ENCODE results near the gene DNAJC28. TPM values are rescaled to one million over a fixed set of nuclear protein-coding genes. Genes with fewer than 3 reads are reported as not detected.

Gene DNAJC28
- total and polyA plus RNA-seq, 9 of the 15 experiments (the other 6 are each of a cell fraction or from before 2014, with no cell fraction given): 0.68 to 2.5 (median 1.1) TPM

DNA sequence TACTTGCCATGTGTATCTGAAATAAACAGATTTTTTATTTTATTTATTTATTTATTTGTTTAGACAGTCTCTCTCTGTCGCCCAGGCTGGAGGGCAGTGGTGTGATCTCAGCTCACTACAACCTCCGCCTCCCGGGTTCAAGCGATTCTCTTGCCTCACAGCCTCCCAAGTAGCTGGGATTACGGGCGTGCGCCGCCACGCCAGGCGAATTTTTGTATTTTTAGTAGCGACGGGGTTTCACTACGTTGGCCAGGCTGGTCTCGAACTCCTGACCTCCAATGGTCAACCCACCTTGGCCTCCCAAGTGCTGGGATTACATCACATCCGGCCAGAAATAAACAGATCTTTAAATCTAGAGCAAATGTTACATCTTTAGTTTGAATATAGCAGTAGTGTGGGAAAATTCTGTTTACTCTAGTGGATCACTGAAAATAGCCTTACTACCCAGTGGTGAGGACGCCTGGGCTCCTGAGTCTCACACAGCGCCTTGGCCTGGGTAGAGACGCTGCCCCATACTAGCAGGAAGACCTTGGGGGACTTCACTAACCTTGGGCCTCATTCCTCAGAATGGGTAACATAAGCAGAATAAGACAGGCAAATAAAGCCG is 49.7 kb upstream of the DNAJC28 start (continued):
- TF ChIP-seq NR4A1 (CRISPR knock-in tag; IDR thresholded peaks at IDR 0.05): no peak
- no peak for TF ChIP-seq NR4A1 (tag; IDR thresholded peaks at IDR 0.05)
- no peak; the same call in 1 of the 2 replicates for TF ChIP-seq CREB1 (IDR thresholded peaks at IDR 0.05)
- TF ChIP-seq CREB1 (CRISPR knock-in tag; IDR thresholded peaks at IDR 0.05): peak; percentile 32; the same call in 1 of the 2 replicates
- 0 out of 2 replicates have a peak, but pooled peaks have one; percentile 12 for TF ChIP-seq HDAC2 (IDR thresholded peaks at IDR 0.05)
- no peak for TF ChIP-seq NEUROD1 (IDR thresholded peaks at IDR 0.05; ENCODE audit: borderline replicate concordance, low read depth, low read length, partially characterized antibody)
- peak; percentile 49 for TF ChIP-seq JUND (IDR thresholded peaks at IDR 0.05; ENCODE audit: borderline replicate concordance, low read depth, low read length)
- no peak for TF ChIP-seq JUND (tag; IDR thresholded peaks at IDR 0.05; ENCODE audit: borderline replicate concordance, low read depth, low read length)
- TF ChIP-seq, protein P1, sequence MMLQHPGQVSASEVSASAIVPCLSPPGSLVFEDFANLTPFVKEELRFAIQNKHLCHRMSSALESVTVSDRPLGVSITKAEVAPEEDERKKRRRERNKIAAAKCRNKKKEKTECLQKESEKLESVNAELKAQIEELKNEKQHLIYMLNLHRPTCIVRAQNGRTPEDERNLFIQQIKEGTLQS (IDR thresholded peaks at IDR 0.05): peak; percentile 82
- TF ChIP-seq, protein P1 (CRISPR knock-in tag; conservative IDR thresholded peaks at IDR 0.05): no peak; the same call in 1 of the 2 replicates
- TF ChIP-seq PHF21A (IDR thresholded peaks at IDR 0.05; ENCODE audit: borderline replicate concordance, low read depth): 0 out of 2 replicates have a peak, but pooled peaks have one; percentile 24
- TF ChIP-seq SAFB2 (IDR thresholded peaks at IDR 0.05; ENCODE audit: borderline replicate concordance, low read depth, low read length, severe bottlenecking): no peak
- TF ChIP-seq POLR3G (IDR thresholded peaks at IDR 0.05; ENCODE audit: extremely low read depth, insufficient read length, insufficient replicate concordance): no peak
- TF ChIP-seq CREM (IDR thresholded peaks at IDR 0.05; ENCODE audit: low read depth): peak; percentile 73
- no peak for TF ChIP-seq TAF15 (IDR thresholded peaks at IDR 0.05; ENCODE audit: low read depth, low read length)
- TF ChIP-seq SAP30 (IDR thresholded peaks at IDR 0.05; ENCODE audit: borderline replicate concordance, insufficient read depth, low read depth, low read length, poor library complexity, severe bottlenecking): no peak
- no peak for TF ChIP-seq POLR2B (IDR thresholded peaks at IDR 0.05; ENCODE audit: low read depth, partially characterized antibody)
- TF ChIP-seq SAFB (IDR thresholded peaks at IDR 0.05; ENCODE audit: borderline replicate concordance, low read depth, low read length): no peak
- no peak for TF ChIP-seq SIN3B (IDR thresholded peaks at IDR 0.05; ENCODE audit: low read depth)
- no peak for TF ChIP-seq ZNF408 (CRISPR knock-in tag; IDR thresholded peaks at IDR 0.05; ENCODE audit: low read depth)
- peak; percentile 59 for TF ChIP-seq RBM39 (optimal IDR thresholded peaks at IDR 0.05; ENCODE audit: low read depth, low read length)
- peak; percentile 5; the same call in 1 of the 2 replicates for TF ChIP-seq ZNF707 (CRISPR knock-in tag; conservative IDR thresholded peaks at IDR 0.05)
- TF ChIP-seq ESRRA (IDR thresholded peaks at IDR 0.05; ENCODE audit: borderline replicate concordance, low read depth): peak; percentile 76; the same call in 1 of the 2 replicates
- TF ChIP-seq ZNF121 (CRISPR knock-in tag; conservative IDR thresholded peaks at IDR 0.05): peak; percentile 61
- TF ChIP-seq PRMT5 (CRISPR knock-in tag; IDR thresholded peaks at IDR 0.05): no peak
- no peak for TF ChIP-seq ZKSCAN8 (CRISPR knock-in tag; IDR thresholded peaks at IDR 0.05)
- TF ChIP-seq ETV1 (tag; conservative IDR thresholded peaks at IDR 0.05; ENCODE audit: low read depth): peak; percentile 89

Measured in K562 (cell line).